ENCODE data around the gene FASTK. TPM values are rescaled to one million over a fixed set of nuclear protein-coding genes. Genes with fewer than 3 reads are reported as not detected.
A peak's percentile ranks its signal among the peaks of the same experiment; 100 is the strongest.

Gene FASTK
- total RNA-seq, 1 donor from 2014 or later: 30.7 TPM

DNA sequence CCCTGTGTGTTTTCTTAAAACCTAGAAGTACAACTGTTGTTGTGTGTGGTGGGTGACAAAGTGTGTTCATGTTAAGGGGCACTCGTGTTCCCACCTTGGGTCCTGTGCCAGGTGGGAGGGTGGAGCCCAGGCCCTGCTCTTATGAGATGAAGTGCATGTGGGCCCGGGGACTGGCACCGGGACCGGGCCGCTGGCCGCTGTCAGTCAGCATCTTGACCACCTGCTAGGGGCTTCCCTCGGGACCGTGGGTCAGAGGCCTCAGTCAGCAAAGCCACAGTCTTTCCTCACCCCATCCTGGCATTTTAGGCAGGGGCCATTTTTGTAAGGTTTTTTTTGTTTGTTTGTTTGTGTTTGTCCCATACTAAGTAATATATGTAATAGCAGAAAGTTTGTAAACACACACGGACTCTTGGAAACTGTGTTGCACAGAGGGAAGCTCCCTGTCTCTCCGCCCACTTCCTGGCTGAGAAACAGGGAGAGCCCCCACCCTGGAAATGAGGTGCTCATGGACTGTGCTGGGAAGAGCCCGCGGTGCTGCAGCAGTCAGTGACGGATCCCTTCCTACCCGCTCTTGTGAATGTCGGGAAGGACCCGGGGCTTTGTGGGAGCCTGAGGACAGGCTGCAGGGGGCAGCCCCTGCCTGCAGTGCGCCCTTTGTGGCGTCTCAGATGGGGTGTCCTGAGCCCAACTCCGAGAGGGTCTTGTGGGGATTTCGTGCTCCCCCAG, 19.0 kb upstream of the FASTK start:
- DNase-seq: no peak

DNA sequence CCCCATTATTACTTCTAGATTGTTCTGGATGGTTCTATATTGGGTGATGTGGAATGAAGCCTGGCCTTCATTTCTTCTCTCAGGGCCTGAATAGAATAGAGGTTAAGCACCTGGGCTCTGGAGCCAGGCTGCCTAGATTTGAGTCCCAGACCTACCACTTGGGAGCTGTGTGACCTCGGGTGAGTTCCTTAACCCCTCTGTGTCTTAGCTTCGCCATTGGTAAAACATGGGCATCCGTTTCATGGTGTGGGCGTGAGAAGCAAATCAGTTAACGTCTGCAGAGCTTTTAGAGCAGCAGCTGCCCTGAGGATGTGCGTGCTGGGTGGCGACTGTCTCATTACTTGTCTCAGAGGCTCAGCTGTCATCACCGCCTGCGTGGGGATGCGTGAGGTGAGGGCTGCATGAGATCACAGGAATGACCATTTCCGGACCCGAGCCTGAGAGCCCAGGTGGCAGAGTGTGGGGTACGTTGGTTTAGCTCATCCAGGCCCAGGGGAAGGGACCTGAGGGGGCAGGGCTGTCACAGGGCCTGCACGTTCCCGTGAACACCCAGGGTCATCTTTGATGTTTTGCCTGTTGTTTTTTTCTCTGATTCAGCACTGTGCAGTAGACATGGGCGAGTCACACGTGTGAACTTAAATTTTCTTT, 15.3 kb upstream of the FASTK start:
- DNase-seq: no peak

- no peak for DNase-seq
Measured at GRCh38 chr7:151095123-151095797, 14.7 kb upstream of the FASTK start.

DNA sequence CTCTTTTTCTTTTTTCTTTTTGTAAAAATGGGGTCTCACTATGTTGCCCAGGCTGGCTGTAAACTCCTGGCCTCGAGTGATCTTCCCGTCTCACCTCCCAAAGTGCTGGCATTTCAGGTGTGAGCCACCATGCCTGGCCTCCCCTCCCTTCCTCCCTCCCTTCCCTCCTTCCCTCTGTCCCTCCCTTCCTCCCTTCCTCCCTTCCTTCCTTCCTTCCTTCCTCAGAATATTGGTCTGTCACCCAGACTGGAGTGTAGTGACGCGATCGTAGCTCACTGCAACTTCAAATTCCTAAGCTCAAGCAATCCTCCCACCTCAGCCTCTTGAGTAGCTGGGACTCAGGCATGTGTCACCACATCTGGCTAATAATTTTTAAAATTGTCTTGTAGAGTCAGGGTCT, 14.1 kb upstream of the FASTK start:
- DNase-seq: no peak

DNA sequence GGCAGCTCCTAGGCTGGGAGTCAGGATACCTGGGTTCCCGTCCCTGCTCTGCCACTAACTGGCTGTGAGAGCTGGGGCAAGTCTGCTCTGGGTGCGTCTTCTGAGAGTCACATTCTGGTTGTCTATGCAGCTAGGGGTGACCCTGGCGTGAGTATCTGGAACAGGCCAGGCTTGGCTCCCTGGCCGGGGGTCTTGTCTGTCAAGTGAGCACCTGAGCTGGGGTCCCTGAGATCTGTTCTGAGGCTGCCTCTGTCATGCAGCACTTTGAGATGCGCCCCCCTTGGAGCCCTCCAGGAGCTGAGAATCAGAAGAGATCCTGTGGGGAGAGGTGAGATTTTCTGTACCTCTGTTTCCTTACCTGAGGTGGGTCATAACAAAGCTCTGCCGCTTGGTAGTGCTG, 13.1 kb upstream of the FASTK start:
- no peak for DNase-seq

GRCh38 chr7:151091988-151092387, 11.4 kb upstream of the FASTK start:
- no peak for DNase-seq

GRCh38 chr7:151091431-151091830, 10.8 kb upstream of the FASTK start:
- DNase-seq: no peak

GRCh38 chr7:151091003-151091402, 10.4 kb upstream of the FASTK start:
- DNase-seq: no peak

GRCh38 chr7:151089893-151090730, 9.5 kb upstream of the FASTK start:
- DNase-seq: no peak

- peak; percentile 44 for DNase-seq
Measured at GRCh38 chr7:151088856-151089699, 8.5 kb upstream of the FASTK start.

- no peak for DNase-seq
Measured at GRCh38 chr7:151088019-151088855, 7.6 kb upstream of the FASTK start.

DNA sequence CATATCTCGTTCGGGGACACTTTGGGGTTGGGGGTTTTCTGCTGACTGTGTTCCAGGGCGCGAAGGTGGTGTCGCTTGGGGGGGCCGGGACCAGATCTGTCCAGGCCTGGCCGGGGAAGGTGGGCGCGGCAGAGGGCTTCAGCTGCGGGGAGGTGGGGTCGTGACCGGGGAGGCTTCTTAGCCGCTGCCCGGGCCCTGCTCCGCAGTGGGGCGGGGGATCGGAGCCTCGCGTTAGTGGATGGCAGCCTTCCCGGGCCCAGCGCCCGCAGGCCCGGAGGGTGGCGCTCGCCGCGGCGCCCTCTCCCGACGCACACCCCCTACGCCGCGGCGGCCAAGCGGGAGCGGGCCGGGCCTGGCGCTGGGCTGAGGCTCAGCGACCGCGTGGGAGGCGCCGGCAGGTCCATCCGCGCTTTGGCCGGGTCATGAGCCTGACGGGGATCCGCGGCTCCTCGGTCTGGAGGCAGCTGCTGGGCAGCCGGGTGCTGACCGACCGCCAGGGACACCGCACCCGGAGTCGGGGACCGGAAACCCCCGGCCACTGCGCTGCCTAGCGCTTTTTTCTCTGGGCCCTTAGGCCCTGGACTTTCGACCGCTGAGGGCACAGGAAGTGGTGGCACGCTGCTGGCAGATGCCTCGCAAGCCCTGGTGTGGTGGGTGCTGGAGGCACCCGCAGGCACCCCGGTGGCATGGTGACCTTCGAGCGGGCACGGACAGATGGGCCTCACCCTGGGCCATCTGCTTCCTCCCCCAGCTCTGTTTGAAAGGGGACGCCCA, 6.8 kb upstream of the FASTK start:
- DNase-seq: peak; percentile 51

- DNase-seq: peak; percentile 51
Measured at GRCh38 chr7:151086802-151087244, 6.2 kb upstream of the FASTK start.

DNA sequence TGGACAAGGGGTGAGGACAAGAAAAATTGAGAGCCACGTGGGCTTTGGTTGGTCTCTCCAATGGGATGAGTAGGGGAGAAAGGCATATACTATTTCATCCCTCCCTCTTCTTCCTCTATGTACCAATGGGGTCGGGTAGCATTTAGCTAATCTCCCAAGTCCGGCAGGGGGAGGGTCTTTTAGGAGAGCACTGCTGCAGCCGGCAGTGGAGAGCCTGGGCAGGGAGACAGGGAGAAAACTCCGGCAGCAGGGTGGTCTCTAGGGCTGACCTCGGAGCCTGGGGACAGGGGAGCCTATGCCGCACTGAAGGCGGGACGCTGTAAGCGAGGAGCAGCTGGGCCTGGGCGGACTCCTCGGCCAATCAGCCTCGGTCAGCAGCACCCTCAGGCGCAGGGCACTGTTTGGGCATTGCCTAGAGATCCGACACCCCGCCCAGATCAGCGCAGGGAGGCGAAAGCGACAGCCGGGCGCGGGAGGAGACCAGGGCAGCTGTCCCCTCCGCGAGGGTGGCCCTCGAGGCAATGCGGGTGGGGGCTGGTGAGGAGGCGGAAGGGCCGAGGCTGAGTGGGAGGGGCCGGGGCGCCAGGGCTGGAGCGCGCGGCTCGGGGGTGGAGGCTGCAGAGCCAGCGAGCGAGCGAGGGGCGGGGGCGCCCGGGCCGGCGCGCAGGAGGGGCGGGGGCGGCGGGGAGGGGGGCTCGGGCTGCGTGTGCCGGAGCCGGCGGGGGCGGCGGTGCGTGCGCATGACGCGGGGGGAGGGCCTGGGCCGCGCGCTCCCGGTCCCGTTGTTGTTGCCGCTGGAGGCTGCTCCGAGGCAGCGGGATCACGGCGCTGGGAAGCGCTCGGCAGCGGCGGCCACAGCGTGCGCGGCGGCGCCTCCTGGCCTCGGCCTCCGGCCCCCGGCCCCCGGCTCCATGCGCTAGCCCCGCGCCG, 5.3 kb upstream of the FASTK start, which contains the start of gene AGAP3:
TSS of gene AGAP3 (plus strand) at position 785 of the 930 bp plus-strand sequence. CDS start 267 bp downstream, outside the sequence.
- DNase-seq: peak; percentile 87

DNA sequence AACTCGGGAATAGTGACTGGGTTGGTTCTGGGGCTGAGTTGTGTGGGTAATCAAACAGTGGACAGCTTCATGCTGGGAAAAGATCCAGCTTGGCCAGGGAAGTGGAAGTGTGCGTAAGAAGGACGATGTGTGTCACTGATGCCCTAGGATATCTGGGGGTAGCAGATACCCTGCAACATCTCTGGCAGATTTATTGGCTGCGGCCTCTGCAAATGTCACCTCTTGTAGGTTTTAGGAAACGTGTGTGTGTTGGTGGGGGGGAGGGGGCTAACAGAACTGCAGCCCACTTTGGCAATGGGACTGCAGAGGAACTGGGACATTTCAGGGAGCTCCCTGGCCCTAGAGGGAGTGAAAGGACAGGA, 4.7 kb upstream of the FASTK start:
- no peak for DNase-seq

GRCh38 chr7:151083824-151084160, 3.2 kb upstream of the FASTK start:
- DNase-seq: no peak

GRCh38 chr7:151083071-151083823, 2.6 kb upstream of the FASTK start, which contains the start of gene TMUB1:
TSS of gene TMUB1 (minus strand) at chr7:151083493. CDS start at chr7:151082563, 930 bp downstream.
- peak; percentile 74 for DNase-seq

Measured in occipital lobe (tissue), 2 donors.